Effector memory CD8-positive, alpha-beta T cell (primary cell): ENCODE measurements around the gene DDAH1.
"Not testable (repeated sequence)": the region's sequence is repeated elsewhere in the genome, so short reads cannot be mapped to it uniquely, and the experiment has no call there.

ENCODE experiments used
- ATAC-seq: fragments of 150-1000 bp; cut with Tn5 transposase; replicated peaks from 2 replicates; pipeline ENCODE4 v1.10.0; 2021; ENCODE audit warnings: mild to moderate bottlenecking, moderate library complexity
- DNase-seq, 3 experiments: peaks; one replicate each; pipeline ENCODE4 v3.0.0; 2021
- H3K27ac Mint-ChIP-seq, 2 donors: one replicate each; pipeline ENCODE4 v1.8.0; 2022; ENCODE audit warnings: mild to moderate bottlenecking in 2 of 2, mixed read lengths in 2 of 2, moderate library complexity in 2 of 2
- H3K27me3 Mint-ChIP-seq, 2 donors: one replicate each; pipeline ENCODE4 v1.8.0; 2022; ENCODE audit warnings: mixed read lengths in 2 of 2
- H3K36me3 Mint-ChIP-seq: one replicate; pipeline ENCODE4 v1.8.0; 2022; ENCODE audit warnings: mild to moderate bottlenecking, moderate library complexity, mixed read lengths; ENCODE audit not compliant: insufficient read depth
- H3K4me1 Mint-ChIP-seq, 2 donors: one replicate each; pipeline ENCODE4 v1.8.0; 2022; ENCODE audit warnings: low read depth in 2 of 2, mixed read lengths in 2 of 2
- H3K4me3 Mint-ChIP-seq, 2 donors: one replicate each; pipeline ENCODE4 v1.8.0; 2022; ENCODE audit warnings: mild to moderate bottlenecking in 2 of 2, mixed read lengths in 2 of 2, moderate library complexity in 2 of 2
- H3K9me3 Mint-ChIP-seq, 2 donors: one replicate each; pipeline ENCODE4 v1.8.0; 2022; ENCODE audit warnings: mixed read lengths in 2 of 2

The DDAH1 gene

DNA sequence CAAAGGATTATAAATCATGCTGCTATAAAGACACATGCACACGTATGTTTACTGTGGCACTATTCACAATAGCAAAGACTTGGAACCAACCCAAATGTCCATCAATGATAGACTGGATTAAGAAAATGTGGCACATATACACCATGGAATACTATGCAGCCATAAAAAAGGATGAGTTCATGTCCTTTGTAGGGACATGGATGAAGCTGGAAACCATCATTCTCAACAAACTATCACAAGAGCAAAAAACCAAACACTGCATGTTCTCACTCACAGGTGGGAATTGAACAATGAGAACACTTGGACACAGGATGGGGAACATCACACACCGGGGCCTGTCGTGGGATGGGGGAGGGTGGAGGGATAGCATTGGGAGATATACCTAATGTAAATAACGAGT is 117.7 kb downstream of the DDAH1 start:
- not testable (repeated sequence) for ATAC-seq, DNase-seq
- H3K27me3 Mint-ChIP-seq: peaks cover 9 to 13% of the 10 kb centered on the region in 2 donors

DNA sequence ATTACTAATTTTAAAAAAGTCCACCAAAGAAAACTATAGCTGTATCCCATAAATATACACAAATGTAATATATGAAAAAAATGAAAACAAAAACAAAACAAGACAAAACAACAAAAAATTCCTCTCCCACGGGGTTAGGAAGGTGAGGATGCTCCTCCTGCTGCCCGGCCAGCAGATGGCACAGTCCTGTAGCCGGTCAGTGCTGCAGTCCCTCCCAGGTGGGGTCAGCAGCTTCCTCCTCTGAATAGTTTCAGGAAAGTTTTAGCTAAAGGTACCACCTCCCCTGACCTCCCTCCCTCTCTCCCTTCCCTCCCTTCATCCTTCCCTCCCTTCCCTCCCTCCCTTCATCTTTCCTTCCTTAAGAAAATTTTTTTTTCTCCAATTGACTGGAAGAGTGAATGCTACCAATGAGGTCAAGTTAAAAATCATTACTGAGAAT is 120.7 kb downstream of the DDAH1 start:
- no peak for ATAC-seq
- DNase-seq: no peak
- no peaks in the 10 kb centered on the region for H3K4me1 Mint-ChIP-seq
- no peak overlapping the region for H3K4me3 Mint-ChIP-seq
- peaks cover 3% of the 10 kb centered on the region for H3K36me3 Mint-ChIP-seq
- no peak overlapping the region for H3K27ac Mint-ChIP-seq
- H3K9me3 Mint-ChIP-seq: no peaks in the 10 kb centered on the region
- peaks cover 35 to 39% of the 10 kb centered on the region in 2 donors for H3K27me3 Mint-ChIP-seq

More for the DNA sequence above, 117.7 kb downstream of the DDAH1 start:
- H3K27ac Mint-ChIP-seq, H3K36me3 Mint-ChIP-seq, H3K9me3 Mint-ChIP-seq, H3K4me1 Mint-ChIP-seq, H3K4me3 Mint-ChIP-seq: not testable (repeated sequence)

DNA sequence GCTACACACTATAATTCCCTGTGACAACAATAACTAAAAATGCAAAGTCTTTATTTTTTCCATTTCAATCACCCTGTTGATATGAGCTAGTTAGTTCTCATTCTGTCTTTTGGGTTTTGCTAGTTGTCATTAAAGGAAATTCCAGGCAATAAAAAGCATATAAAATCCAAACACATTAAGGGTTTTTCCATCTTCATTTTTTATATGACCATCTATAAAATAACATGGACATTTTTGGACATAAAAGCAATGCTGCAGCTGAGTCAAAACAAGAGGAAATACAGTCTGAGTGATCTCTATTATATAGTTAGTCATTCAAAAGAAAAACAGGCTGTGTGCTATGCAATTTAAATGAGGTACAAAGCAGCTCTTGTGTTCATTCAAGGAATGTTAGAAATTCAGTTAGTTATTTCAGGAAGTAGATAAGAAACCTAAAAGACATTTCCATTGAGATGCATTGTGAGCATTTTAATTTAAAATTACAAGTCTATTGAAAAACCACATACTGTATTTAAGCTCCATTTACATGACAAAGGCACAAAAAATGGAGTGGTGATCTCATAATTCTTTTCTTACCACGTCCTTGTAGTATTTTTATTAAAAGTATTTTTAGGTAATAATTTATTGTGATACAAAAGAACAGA is 121.2 kb downstream of the DDAH1 start:
- Mint-ChIP-seq H3K27me3 (peaks cover 34 to 44% of the 10 kb centered on the region in 2 donors), H3K27ac (no peak overlapping the region), H3K9me3 (no peaks in the 10 kb centered on the region), H3K4me1 (no peaks in the 10 kb centered on the region), H3K36me3 (peaks cover 3% of the 10 kb centered on the region), H3K4me3 (no peak overlapping the region)
- DNase-seq (no peak), ATAC-seq (no peak)

DNA sequence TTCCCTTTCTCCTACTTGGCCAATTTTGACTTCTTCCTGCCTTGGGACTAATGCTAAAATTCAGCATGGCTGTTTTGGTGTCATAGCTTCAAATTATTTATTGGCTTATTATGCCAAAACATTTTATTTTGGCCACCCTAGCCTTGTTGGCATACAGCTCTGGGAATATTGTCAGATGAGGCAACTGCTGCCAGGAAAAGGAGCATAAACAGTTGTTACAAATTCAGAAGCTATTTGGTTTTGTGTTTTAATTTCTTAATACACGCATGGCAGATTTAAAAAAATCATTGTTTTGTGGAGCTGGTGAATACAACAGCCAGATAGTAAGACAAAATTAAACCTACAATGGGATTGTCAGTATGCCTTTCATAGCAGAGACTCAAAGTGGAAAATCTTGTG is 121.7 kb downstream of the DDAH1 start:
- Mint-ChIP-seq H3K9me3 (no peaks in the 10 kb centered on the region), H3K4me1 (no peaks in the 10 kb centered on the region), H3K27me3 (peaks cover 34 to 44% of the 10 kb centered on the region in 2 donors), H3K27ac (no peak overlapping the region), H3K36me3 (peaks cover 3% of the 10 kb centered on the region), H3K4me3 (no peak overlapping the region)
- no peak for DNase-seq
- no peak for ATAC-seq

DNA sequence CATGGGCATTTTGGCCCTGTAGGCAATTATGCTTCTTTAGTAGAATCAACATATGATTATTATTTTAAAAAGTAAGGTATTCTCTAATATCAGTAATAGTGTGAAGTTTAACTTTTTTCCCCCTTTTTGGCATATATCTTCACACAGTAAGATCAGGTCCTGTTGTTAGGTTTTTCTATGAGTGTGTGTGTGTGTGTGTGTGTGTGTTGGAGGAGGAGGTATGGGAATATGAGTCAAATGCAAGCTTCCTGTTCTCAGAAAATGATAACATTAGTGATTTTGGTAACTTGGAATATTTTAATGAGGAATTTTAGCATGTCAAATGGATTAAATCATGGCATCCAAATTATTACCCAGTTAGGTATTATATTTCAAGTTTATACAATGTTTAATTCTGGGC is 122.8 kb downstream of the DDAH1 start:
- no peak overlapping the region for H3K4me3 Mint-ChIP-seq
- H3K27ac Mint-ChIP-seq: no peak overlapping the region
- ATAC-seq (no peak), DNase-seq (no peak)
- H3K27me3 Mint-ChIP-seq: peaks cover 40 to 44% of the 10 kb centered on the region in 2 donors
- no peaks in the 10 kb centered on the region for H3K4me1 Mint-ChIP-seq
- no peaks in the 10 kb centered on the region for H3K9me3 Mint-ChIP-seq
- peaks cover 3% of the 10 kb centered on the region for H3K36me3 Mint-ChIP-seq

DNA sequence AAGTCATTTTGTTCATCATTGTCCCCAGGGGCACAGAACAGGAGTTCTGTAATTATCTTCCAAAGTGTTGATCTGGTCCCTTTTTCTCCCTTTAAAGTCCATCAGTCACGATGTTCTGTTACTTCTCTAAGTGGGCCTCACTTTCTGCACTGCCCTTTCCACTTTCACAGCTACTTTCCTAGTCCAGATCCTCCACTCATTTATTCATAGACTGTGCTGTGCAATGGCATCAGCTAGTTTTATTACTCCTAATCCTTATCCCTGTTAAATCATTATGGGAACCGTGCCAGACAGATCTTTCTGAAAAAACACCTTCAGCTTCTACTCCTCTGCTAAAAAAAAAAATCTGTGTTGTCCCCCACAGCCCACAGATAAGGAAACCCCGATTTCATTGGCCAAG is 124.5 kb downstream of the DDAH1 start:
- Mint-ChIP-seq H3K27me3 (peaks cover 36 to 40% of the 10 kb centered on the region in 2 donors), H3K9me3 (no peaks in the 10 kb centered on the region), H3K27ac (no peak overlapping the region), H3K36me3 (peaks cover 3% of the 10 kb centered on the region), H3K4me1 (no peaks in the 10 kb centered on the region), H3K4me3 (no peak overlapping the region)
- no peak for DNase-seq
- no peak for ATAC-seq

DNA sequence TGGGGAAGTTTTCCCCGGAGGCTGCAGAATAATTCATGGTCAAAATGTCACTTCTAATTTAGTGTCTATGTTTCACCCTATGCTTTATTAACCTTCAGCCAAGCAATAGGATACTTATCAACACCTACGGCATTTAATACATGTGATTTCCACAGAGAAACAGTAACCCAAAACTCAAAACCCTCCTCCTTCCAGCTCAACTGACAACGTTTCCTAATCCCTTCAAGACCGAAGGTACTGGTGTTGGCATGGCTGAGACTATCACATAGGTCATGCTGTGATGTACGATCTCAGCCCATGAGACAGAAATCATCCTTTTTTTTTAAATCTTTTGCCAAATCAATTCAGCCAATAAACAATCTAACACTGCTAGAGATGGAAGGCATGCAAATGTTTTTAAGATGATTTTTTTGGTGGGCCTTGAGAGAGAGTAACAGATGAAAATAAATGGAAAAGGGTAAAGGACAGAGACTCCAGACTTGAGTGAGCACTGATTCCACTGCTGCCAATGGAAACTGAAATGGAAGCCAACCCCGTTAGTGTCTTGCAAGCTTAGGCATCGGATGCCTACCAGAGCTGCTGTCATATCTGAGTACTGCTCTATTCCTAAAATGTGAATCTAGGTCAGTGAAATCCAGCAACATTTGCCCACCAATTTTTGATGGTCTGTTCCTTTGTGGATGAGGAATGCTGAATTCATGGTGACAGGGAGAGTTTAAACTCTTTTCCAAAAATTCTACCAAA is 125.1 kb downstream of the DDAH1 start:
- Mint-ChIP-seq H3K9me3 (no peaks in the 10 kb centered on the region), H3K36me3 (peaks cover 3% of the 10 kb centered on the region), H3K4me3 (no peak overlapping the region), H3K27ac (no peak overlapping the region), H3K4me1 (peaks cover 1 to 3% of the 10 kb centered on the region in 2 donors), H3K27me3 (peaks cover 35 to 42% of the 10 kb centered on the region in 2 donors)
- ATAC-seq (no peak), DNase-seq (no peak)

DNA sequence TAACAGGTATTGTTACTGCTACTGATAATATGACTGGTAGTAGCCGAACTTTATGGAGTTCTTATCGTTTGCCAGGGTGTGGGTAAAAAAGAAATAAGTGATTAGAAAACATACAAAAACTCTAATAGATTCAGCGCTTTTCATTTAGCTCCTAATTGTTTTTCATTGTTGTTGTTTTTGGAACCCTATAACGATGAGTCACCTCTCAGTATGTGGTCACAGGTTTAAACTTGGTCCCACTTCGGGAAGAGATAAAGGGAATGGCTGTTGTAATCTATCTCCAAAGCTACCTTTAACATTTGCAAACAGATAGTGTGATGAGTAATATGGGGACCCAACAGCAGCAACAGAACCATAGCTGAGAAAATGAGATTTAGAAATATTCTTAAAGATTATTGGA is 125.9 kb downstream of the DDAH1 start:
- no peak overlapping the region for H3K4me3 Mint-ChIP-seq
- H3K36me3 Mint-ChIP-seq: peaks cover 3% of the 10 kb centered on the region
- no peak overlapping the region for H3K27ac Mint-ChIP-seq
- ATAC-seq: no peak
- DNase-seq: no peak
- peaks cover 1 to 6% of the 10 kb centered on the region in 2 donors for H3K4me1 Mint-ChIP-seq
- H3K27me3 Mint-ChIP-seq: peaks cover 35 to 47% of the 10 kb centered on the region in 2 donors
- H3K9me3 Mint-ChIP-seq: no peaks in the 10 kb centered on the region

DNA sequence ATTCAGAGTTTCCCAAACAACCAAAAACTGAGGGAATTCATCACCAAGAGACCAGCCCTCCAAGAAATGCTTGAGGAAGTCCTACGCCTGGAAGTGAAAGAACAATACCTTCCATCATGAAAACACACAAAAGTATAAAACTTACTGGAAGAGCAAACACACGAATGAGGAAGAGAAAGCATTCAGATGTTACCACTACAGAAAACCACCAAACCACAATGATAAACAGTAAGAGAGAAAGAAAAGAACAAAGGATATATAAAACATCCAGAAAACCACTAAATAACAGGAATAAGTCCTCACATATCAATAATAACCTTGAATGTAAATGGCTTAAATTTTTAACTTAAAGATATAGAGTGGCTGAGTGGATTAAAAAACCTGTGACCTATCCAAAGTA is 130.0 kb downstream of the DDAH1 start:
- Mint-ChIP-seq H3K9me3 (peaks cover 1 to 11% of the 10 kb centered on the region in 2 donors), H3K4me3 (no peak overlapping the region), H3K27me3 (peaks cover 31 to 37% of the 10 kb centered on the region in 2 donors), H3K27ac (no peak overlapping the region), H3K36me3 (no peaks in the 10 kb centered on the region), H3K4me1 (peaks cover 1 to 6% of the 10 kb centered on the region in 2 donors)
- DNase-seq (no peak), ATAC-seq (no peak)

DNA sequence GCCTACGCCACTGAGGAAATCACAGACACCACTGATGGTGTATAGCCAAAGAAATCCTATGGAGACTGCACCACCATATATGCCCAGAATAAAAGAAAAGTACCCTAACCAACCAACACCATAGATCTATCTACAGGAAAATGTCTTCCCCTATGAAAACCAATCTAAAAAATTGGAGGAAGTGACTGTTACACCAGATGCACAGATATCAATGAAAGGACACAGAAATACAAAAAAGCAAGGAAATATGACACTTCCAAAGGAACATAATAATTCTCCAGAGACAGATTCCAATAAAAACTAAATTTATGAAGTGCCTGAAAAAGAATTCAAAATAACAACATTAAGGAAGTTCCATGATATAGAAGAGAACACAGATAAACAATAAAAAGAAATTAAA is 131.8 kb downstream of the DDAH1 start:
- H3K4me3 Mint-ChIP-seq: no peak overlapping the region
- peaks cover 21 to 27% of the 10 kb centered on the region in 2 donors for H3K27me3 Mint-ChIP-seq
- H3K36me3 Mint-ChIP-seq: no peaks in the 10 kb centered on the region
- peaks cover 1 to 6% of the 10 kb centered on the region in 2 donors for H3K4me1 Mint-ChIP-seq
- H3K27ac Mint-ChIP-seq: no peak overlapping the region
- DNase-seq (no peak), ATAC-seq (no peak)
- H3K9me3 Mint-ChIP-seq: peaks cover 1 to 11% of the 10 kb centered on the region in 2 donors

DNA sequence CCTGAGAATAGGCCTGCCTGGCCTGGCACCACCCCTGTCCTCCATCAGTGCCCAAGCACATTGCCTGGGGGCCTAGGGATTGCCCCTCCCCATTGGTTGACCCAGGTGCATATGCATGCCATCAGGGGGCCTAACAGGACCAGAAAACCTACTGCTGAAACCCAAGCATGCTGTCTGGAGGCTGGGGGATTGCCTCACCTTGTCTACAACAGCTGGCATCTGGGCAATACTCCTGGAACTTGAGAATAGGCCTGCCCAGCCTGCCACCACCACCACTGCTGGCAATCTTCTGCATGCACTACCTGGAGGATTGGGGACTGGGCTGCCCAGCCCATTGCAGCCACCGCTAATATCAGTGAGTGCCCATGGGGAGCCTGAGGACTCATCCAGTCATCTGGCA is 132.4 kb downstream of the DDAH1 start:
- no peak for DNase-seq
- H3K36me3 Mint-ChIP-seq: no peaks in the 10 kb centered on the region
- H3K27me3 Mint-ChIP-seq: peaks cover 21 to 26% of the 10 kb centered on the region in 2 donors
- H3K27ac Mint-ChIP-seq: no peak overlapping the region
- peaks cover 1 to 11% of the 10 kb centered on the region in 2 donors for H3K9me3 Mint-ChIP-seq
- H3K4me1 Mint-ChIP-seq: peaks cover 1 to 6% of the 10 kb centered on the region in 2 donors
- H3K4me3 Mint-ChIP-seq: no peak overlapping the region
- ATAC-seq: no peak

DNA sequence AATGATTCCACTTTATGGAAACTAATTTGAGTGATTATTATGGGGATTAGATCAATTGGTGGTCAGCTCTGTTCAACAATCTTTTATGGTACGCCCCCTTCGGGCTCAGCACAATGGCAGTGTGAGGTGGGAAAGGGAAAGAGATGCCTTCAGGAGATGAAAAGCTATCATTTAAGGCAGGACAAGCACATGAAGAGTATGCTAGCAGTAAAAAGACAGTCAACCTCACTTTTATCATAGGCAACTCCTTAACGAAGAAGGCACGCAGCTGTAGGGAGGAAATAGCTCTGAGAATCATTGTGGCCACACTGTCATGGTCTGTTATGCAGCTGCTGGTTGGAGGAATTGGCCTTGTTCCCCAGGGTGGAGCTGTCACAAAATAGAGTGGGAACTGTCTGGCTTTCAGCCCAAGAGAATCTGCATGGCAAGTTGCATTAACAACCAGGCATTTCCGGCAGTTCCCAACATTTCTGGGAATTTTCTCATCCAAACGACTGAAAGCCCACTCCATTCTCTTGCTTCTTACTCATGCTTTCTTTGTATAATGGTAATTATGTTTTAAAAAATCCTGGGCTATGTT is 134.2 kb downstream of the DDAH1 start:
- no peak for ATAC-seq
- Mint-ChIP-seq H3K27me3 (peaks cover 21 to 26% of the 10 kb centered on the region in 2 donors), H3K9me3 (peaks cover 1 to 11% of the 10 kb centered on the region in 2 donors), H3K4me1 (peaks cover 1 to 6% of the 10 kb centered on the region in 2 donors), H3K36me3 (no peaks in the 10 kb centered on the region), H3K4me3 (no peak overlapping the region), H3K27ac (no peak overlapping the region)
- no peak for DNase-seq

DNA sequence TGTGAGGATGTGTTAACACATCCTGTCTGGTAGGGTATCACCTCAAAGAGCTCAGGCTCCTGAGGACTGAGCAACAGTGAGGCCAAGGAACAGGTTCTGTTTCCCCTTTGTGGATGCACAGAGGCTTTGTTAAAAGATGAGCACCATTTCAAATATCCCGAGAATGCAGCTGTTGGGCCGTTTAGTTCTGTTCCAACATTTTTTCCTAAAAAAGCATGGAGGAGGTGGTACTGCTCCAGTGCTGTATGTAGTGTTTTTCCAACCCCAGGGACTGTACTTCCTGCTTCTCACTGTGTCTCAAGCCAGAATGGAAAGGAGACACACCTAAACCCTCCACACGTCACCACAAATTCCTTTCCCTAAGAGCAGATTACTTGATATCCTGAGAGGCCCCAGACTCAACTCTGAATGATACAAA is 134.7 kb downstream of the DDAH1 start:
- Mint-ChIP-seq H3K36me3 (no peaks in the 10 kb centered on the region), H3K27me3 (peaks cover 23 to 32% of the 10 kb centered on the region in 2 donors), H3K27ac (no peak overlapping the region), H3K9me3 (peaks cover 1 to 11% of the 10 kb centered on the region in 2 donors), H3K4me3 (no peak overlapping the region), H3K4me1 (peaks cover 1 to 6% of the 10 kb centered on the region in 2 donors)
- ATAC-seq: no peak
- no peak for DNase-seq
